Esophagus muscularis mucosa (tissue), 4 donors: ENCODE results near the gene TTYH2.

ENCODE experiments used
- EP300 ChIP-seq: sonication (generic); formaldehyde crosslinking; IDR thresholded peaks from one replicate; pipeline ENCODE4 v1.6.1; 2017; ENCODE audit warnings: antibody characterized with exemption
- POLR2A ChIP-seq: fragments of 450-650 bp; IDR thresholded peaks from one replicate; pipeline ENCODE4 v1.6.1; 2017; ENCODE audit warnings: antibody characterized with exemption, moderate library complexity, mild to moderate bottlenecking, low read depth
- TF ChIP-seq, protein P1 (sequence below), 3 experiments: fragments of 200-600 bp in 2 of 3; fragments of 450-650 bp in 1 of 3; sonication (generic) in 2 of 3; IDR thresholded peaks; one replicate each; pipeline ENCODE4 v1.5.1; 2017 to 2019; ENCODE audit warnings: antibody characterized with exemption in 3 of 3, mild to moderate bottlenecking in 2 of 3, moderate library complexity in 1 of 3

DNA sequence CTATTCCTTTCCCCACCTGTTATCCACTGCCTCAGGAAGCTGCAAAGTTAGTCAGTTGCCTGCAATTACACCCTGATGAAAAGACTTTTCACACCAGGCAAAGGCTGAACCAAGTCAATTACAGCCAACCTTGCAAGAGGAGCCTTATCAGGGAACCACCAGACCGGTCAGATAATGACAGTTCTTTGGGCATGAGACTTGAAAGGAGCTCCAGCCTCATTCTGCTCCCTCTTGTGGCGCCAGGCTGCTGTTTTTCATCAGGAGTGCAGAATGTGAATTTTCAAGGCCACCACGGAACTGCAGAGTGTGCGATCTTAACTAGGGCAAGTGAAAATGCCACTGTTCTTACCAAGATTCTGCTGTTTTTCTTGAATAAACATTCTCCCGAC, 83.2 kb downstream of the TTYH2 start:
- TF ChIP-seq, protein P1, sequence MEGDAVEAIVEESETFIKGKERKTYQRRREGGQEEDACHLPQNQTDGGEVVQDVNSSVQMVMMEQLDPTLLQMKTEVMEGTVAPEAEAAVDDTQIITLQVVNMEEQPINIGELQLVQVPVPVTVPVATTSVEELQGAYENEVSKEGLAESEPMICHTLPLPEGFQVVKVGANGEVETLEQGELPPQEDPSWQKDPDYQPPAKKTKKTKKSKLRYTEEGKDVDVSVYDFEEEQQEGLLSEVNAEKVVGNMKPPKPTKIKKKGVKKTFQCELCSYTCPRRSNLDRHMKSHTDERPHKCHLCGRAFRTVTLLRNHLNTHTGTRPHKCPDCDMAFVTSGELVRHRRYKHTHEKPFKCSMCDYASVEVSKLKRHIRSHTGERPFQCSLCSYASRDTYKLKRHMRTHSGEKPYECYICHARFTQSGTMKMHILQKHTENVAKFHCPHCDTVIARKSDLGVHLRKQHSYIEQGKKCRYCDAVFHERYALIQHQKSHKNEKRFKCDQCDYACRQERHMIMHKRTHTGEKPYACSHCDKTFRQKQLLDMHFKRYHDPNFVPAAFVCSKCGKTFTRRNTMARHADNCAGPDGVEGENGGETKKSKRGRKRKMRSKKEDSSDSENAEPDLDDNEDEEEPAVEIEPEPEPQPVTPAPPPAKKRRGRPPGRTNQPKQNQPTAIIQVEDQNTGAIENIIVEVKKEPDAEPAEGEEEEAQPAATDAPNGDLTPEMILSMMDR (IDR thresholded peaks at IDR 0.05) = peak; percentile 38 to 53 (median 49)
- no peak for TF ChIP-seq EP300
- TF ChIP-seq POLR2A = no peak
